Measurements from ENCODE around the gene TBC1D9B.

TBC1D9B gene

GRCh38 chr5:179868541-179868940, 39.2 kb downstream of the TBC1D9B start:
- no peak for FAIRE-seq

GRCh38 chr5:179867476-179867875, 40.2 kb downstream of the TBC1D9B start:
- FAIRE-seq, result no peak

- no peak for FAIRE-seq
These were observed 40.6 kb downstream of the TBC1D9B start for GRCh38 chr5:179867079-179867465.

GRCh38 chr5:179866241-179867078, 41.2 kb downstream of the TBC1D9B start:
- FAIRE-seq, result no peak

- no peak for FAIRE-seq
These were observed 42.0 kb downstream of the TBC1D9B start for GRCh38 chr5:179865491-179866240.

GRCh38 chr5:179864686-179865085, 43.0 kb downstream of the TBC1D9B start:
- no peak for FAIRE-seq

- no peak for FAIRE-seq
These were observed 44.1 kb downstream of the TBC1D9B start for GRCh38 chr5:179863449-179864085.

- no peak for FAIRE-seq
These were observed 44.8 kb downstream of the TBC1D9B start for GRCh38 chr5:179862891-179863290.

GRCh38 chr5:179862296-179862695, 45.4 kb downstream of the TBC1D9B start:
- FAIRE-seq, result no peak

GRCh38 chr5:179860301-179860700, 47.4 kb downstream of the TBC1D9B start:
- no peak for FAIRE-seq

- peak; percentile 18 for FAIRE-seq
These were observed 48.9 kb downstream of the TBC1D9B start, which contains the start of gene MRNIP for GRCh38 chr5:179858586-179859427. Gene MRNIP (minus strand): TSS chr5:179858817. CDS start chr5:179858796, 21 bp downstream.

- no peak for FAIRE-seq
These were observed 49.5 kb downstream of the TBC1D9B start for GRCh38 chr5:179858241-179858585.

- FAIRE-seq, result no peak
These were observed 53.3 kb downstream of the TBC1D9B start for GRCh38 chr5:179854356-179854755.

GRCh38 chr5:179852993-179853547, 54.6 kb downstream of the TBC1D9B start:
- FAIRE-seq, result no peak

- no peak for FAIRE-seq
These were observed 66.1 kb downstream of the TBC1D9B start for GRCh38 chr5:179841621-179842020.

- FAIRE-seq, result no peak
These were observed 66.9 kb downstream of the TBC1D9B start for GRCh38 chr5:179840766-179841165.

GRCh38 chr5:179840321-179840720, 67.4 kb downstream of the TBC1D9B start:
- FAIRE-seq, result no peak

GRCh38 chr5:179839328-179840256, 68.1 kb downstream of the TBC1D9B start:
- FAIRE-seq, result no peak

GRCh38 chr5:179837076-179838011, 70.4 kb downstream of the TBC1D9B start:
- FAIRE-seq, result no peak
